H9 (cell line): ENCODE results near the gene CAND2. TPM values are rescaled to one million over a fixed set of nuclear protein-coding genes. Genes with fewer than 3 reads are reported as not detected.

Source experiments
- DNase-seq: peaks from one replicate; pipeline ENCODE4 v3.0.0-alpha.2; 2017
- H2AFZ ChIP-seq: one replicate; pipeline ENCODE4 v1.6.1; 2013; ENCODE audit warnings: mild to moderate bottlenecking, low read length, control low read depth, moderate library complexity
- H2AK5ac ChIP-seq: 2 replicates; pipeline ENCODE4 v1.6.1; 2013; ENCODE audit warnings: low read length, control low read depth, mixed read lengths; ENCODE audit not compliant: insufficient read length
- H2BK120ac ChIP-seq: one replicate; pipeline ENCODE4 v1.6.1; 2013; ENCODE audit warnings: low read depth, mild to moderate bottlenecking, low read length, control low read depth, inconsistent platforms; ENCODE audit not compliant: poor library complexity, severe bottlenecking
- H2BK12ac ChIP-seq: 2 replicates; pipeline ENCODE4 v1.6.1; 2013; ENCODE audit warnings: low read length, control low read depth, mixed read lengths, low read depth; ENCODE audit not compliant: insufficient read length
- H2BK15ac ChIP-seq: 2 replicates; pipeline ENCODE4 v1.6.1; 2013; ENCODE audit warnings: low read depth, low read length, control low read depth
- H2BK20ac ChIP-seq: one replicate; pipeline ENCODE4 v1.6.1; 2013; ENCODE audit warnings: low read depth, mild to moderate bottlenecking, low read length, control low read depth, inconsistent platforms; ENCODE audit not compliant: poor library complexity, severe bottlenecking
- H2BK5ac ChIP-seq: 2 replicates; pipeline ENCODE4 v1.6.1; 2013; ENCODE audit warnings: low read length, control low read depth, mixed read lengths; ENCODE audit not compliant: insufficient read length
- H3K14ac ChIP-seq: 2 replicates; pipeline ENCODE4 v1.6.1; 2013; ENCODE audit warnings: low read length, control low read depth; ENCODE audit not compliant: insufficient read depth
- H3K18ac ChIP-seq: 2 replicates; pipeline ENCODE4 v1.6.1; 2013; ENCODE audit warnings: low read depth, mild to moderate bottlenecking, mixed read lengths, low read length, control low read depth; ENCODE audit not compliant: insufficient read length
- H3K23ac ChIP-seq: 2 replicates; pipeline ENCODE4 v1.6.1; 2013; ENCODE audit warnings: low read length, control low read depth, mixed read lengths, low read depth; ENCODE audit not compliant: insufficient read length
- H3K23me2 ChIP-seq: 2 replicates; pipeline ENCODE4 v1.6.1; 2013; ENCODE audit warnings: low read depth, mild to moderate bottlenecking, mixed read lengths, low read length, control low read depth; ENCODE audit not compliant: insufficient read length, poor library complexity, severe bottlenecking
- H3K27ac ChIP-seq: 2 replicates; pipeline ENCODE4 v1.5.1; 2013; ENCODE audit warnings: low read length, control low read depth, mixed read lengths, low read depth; ENCODE audit not compliant: insufficient read length
- H3K27me3 ChIP-seq: 2 replicates; pipeline ENCODE4 v1.6.1; 2013; ENCODE audit warnings: low read length, control low read depth, inconsistent platforms; ENCODE audit not compliant: insufficient read depth
- H3K4ac ChIP-seq: 2 replicates; pipeline ENCODE4 v1.6.1; 2013; ENCODE audit warnings: low read depth, mild to moderate bottlenecking, control low read depth, inconsistent platforms, low read length, moderate library complexity
- H3K4me1 ChIP-seq: 2 replicates; pipeline ENCODE4 v1.6.1; 2013; ENCODE audit warnings: low read length, control low read depth, inconsistent platforms; ENCODE audit not compliant: insufficient read depth
- H3K4me2 ChIP-seq: 2 replicates; pipeline ENCODE4 v1.6.1; 2013; ENCODE audit warnings: low read length, control low read depth, mixed read lengths; ENCODE audit not compliant: insufficient read length, insufficient read depth
- H3K56ac ChIP-seq: 2 replicates; pipeline ENCODE4 v1.6.1; 2013; ENCODE audit warnings: low read depth, mild to moderate bottlenecking, mixed read lengths, low read length, control low read depth; ENCODE audit not compliant: insufficient read length
- H3K79me1 ChIP-seq: 2 replicates; pipeline ENCODE4 v1.6.1; 2013; ENCODE audit warnings: low read depth, mild to moderate bottlenecking, moderate library complexity, low read length, control low read depth, inconsistent platforms; ENCODE audit not compliant: insufficient read depth, poor library complexity, severe bottlenecking
- H3K79me2 ChIP-seq: 2 replicates; pipeline ENCODE4 v1.6.1; 2013; ENCODE audit warnings: low read length, control low read depth, inconsistent platforms; ENCODE audit not compliant: insufficient read depth
- H3K9ac ChIP-seq: 2 replicates; pipeline ENCODE4 v1.6.1; 2013; ENCODE audit warnings: low read length, control low read depth, mixed read lengths; ENCODE audit not compliant: insufficient read length; ENCODE audit errors: extremely low read depth
- H3K9me3 ChIP-seq: one replicate; pipeline ENCODE4 v1.6.1; 2013; ENCODE audit warnings: low read depth, low read length, inconsistent platforms; ENCODE audit not compliant: control insufficient read depth
- H3T11ph ChIP-seq: one replicate; pipeline ENCODE4 v1.6.1; 2013; ENCODE audit warnings: mild to moderate bottlenecking, low read length, control low read depth, inconsistent platforms
- H4K20me1 ChIP-seq: one replicate; pipeline ENCODE4 v1.6.1; 2013; ENCODE audit not compliant: control insufficient read depth, insufficient read length, insufficient read depth
- H4K5ac ChIP-seq: 2 replicates; pipeline ENCODE4 v1.6.1; 2013; ENCODE audit warnings: low read depth, mild to moderate bottlenecking, mixed read lengths, low read length, control low read depth; ENCODE audit not compliant: insufficient read length
- H4K8ac ChIP-seq: replicated peaks from 2 replicates; pipeline ENCODE4 v1.6.1; 2013; ENCODE audit warnings: low read length, control low read depth, mixed read lengths, low read depth; ENCODE audit not compliant: insufficient read length
- H4K91ac ChIP-seq: 2 replicates; pipeline ENCODE4 v1.6.1; 2013; ENCODE audit warnings: low read depth, mild to moderate bottlenecking, moderate library complexity, mixed read lengths, low read length, control low read depth; ENCODE audit not compliant: insufficient read length
- H3K27ac Mint-ChIP-seq, 3 experiments: 2 replicates in 2 of 3; 3 replicates in 1 of 3; pipeline ENCODE4 v1.8.0; 2020 to 2021; ENCODE audit warnings: mixed read lengths in 3 of 3, mild to moderate bottlenecking in 1 of 3, moderate library complexity in 1 of 3
- H3K27me3 Mint-ChIP-seq: 2 replicates; pipeline ENCODE4 v1.8.0; 2021; ENCODE audit warnings: low read depth, mild to moderate bottlenecking, moderate library complexity, mixed read lengths
- H3K36me3 Mint-ChIP-seq, 3 experiments: 2 replicates in 2 of 3; 3 replicates in 1 of 3; pipeline ENCODE4 v1.8.0; 2020 to 2021; ENCODE audit warnings: low read depth in 3 of 3, mixed read lengths in 3 of 3; ENCODE audit not compliant: insufficient read depth in 1 of 3
- H3K4me1 Mint-ChIP-seq, 2 experiments: 2 replicates each; pipeline ENCODE4 v1.8.0; 2020; ENCODE audit warnings: mixed read lengths in 2 of 2
- H3K4me3 Mint-ChIP-seq, 2 experiments: 2 replicates in 1 of 2; 3 replicates in 1 of 2; pipeline ENCODE4 v1.8.0; 2020 to 2021; ENCODE audit warnings: mild to moderate bottlenecking in 2 of 2, mixed read lengths in 2 of 2, moderate library complexity in 1 of 2
- H3K9me3 Mint-ChIP-seq, 2 experiments: 2 replicates in 1 of 2; 3 replicates in 1 of 2; pipeline ENCODE4 v1.8.0; 2020; ENCODE audit warnings: mild to moderate bottlenecking in 2 of 2, mixed read lengths in 2 of 2, moderate library complexity in 1 of 2
- WGBS: extraction: QIAGEN DNeasy Blood & Tissue Kit; methylation state at CpG from one replicate; pipeline ENCODE4 v1.1.7; 2013; ENCODE audit warnings: missing lambda C conversion rate, low lambda C conversion rate, mixed read lengths; ENCODE audit not compliant: insufficient read length; ENCODE audit errors: extremely low coverage; 5-methylcytosine and 5-hydroxymethylcytosine counted together
- total RNA-seq: library from RNA; stranded (reverse); gene quantifications from 2 replicates; pipeline ENCODE4 v1.2.1, GENCODE V29; 2021
- TF ChIP-seq, protein P1 (sequence below): fragments of 200-600 bp; sonication (generic); conservative IDR thresholded peaks from 3 replicates; pipeline ENCODE4 v1.8.0; 2021; ENCODE audit warnings: antibody characterized with exemption, mild to moderate bottlenecking

The CAND2 gene
- total RNA-seq, 1 experiment from 2014 or later: 10.7 TPM

DNA sequence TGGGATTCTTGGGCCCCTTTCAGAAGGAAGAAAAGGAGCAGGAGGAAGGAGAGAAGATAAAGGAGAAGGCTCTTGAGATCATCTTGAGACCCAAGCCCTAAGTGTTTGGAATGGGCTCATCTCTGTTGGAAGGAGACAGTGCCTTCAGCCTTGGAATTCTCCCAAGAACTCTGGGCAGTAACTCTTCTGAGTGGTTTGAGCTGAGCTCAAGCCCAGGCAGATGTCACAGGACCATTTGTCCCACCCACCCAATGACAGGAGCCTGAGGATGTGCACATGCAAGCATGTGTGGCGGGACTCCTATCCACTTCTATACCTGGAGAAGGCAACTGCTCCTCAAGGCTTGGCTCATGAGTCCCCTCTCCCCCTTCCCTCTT, 22.8 kb upstream of the CAND2 start:
- peaks cover 0 to 2% of the 10 kb centered on the region in 2 experiments; a peak in 2 of 4 replicates for H3K4me1 Mint-ChIP-seq
- WGBS: no CpG with 5 or more reads among the region's 1 CpG
- no peak overlapping the region for H4K91ac ChIP-seq

More for the DNA sequence above, 22.8 kb upstream of the CAND2 start:
- H3K27ac ChIP-seq: no peak overlapping the region
- no peak overlapping the region for H2BK120ac ChIP-seq
- H4K8ac ChIP-seq: no peak overlapping the region
- no peak overlapping the region for H3K9ac ChIP-seq
- H2AFZ ChIP-seq: no peak overlapping the region
- no peaks in the 10 kb centered on the region for H3K36me3 Mint-ChIP-seq
- no peak overlapping the region for H4K5ac ChIP-seq
- H3K4me1 ChIP-seq: no peaks in the 10 kb centered on the region
- H2BK5ac ChIP-seq: no peak overlapping the region
- H3K4ac ChIP-seq: no peak overlapping the region
- no peaks in the 10 kb centered on the region; the same call in 1 of the 2 replicates for H3K27me3 ChIP-seq
- H3K27ac Mint-ChIP-seq: no peak overlapping the region
- no peak overlapping the region for H2BK20ac ChIP-seq
- H3K9me3 Mint-ChIP-seq: peaks cover 0 to 3% of the 10 kb centered on the region in 2 experiments; a peak in 1 of 5 replicates
- DNase-seq: no peak
- H3K23ac ChIP-seq: no peak overlapping the region
- no peaks in the 10 kb centered on the region for H3K9me3 ChIP-seq
- no peaks in the 10 kb centered on the region for H3K79me2 ChIP-seq
- H3K27me3 Mint-ChIP-seq: peaks cover 13% of the 10 kb centered on the region; the same call in 1 of the 2 replicates
- no peaks in the 10 kb centered on the region for H4K20me1 ChIP-seq
- H3K23me2 ChIP-seq: no peaks in the 10 kb centered on the region
- no peak overlapping the region for H3T11ph ChIP-seq
- no peak overlapping the region for H2BK12ac ChIP-seq
- no peaks in the 10 kb centered on the region for H3K79me1 ChIP-seq
- H3K4me3 Mint-ChIP-seq: no peak overlapping the region
- no peak overlapping the region for H3K14ac ChIP-seq
- H3K4me2 ChIP-seq: no peak overlapping the region
- H3K18ac ChIP-seq: no peak overlapping the region
- H3K56ac ChIP-seq: no peak overlapping the region
- H2AK5ac ChIP-seq: no peak overlapping the region
- TF ChIP-seq, protein P1, sequence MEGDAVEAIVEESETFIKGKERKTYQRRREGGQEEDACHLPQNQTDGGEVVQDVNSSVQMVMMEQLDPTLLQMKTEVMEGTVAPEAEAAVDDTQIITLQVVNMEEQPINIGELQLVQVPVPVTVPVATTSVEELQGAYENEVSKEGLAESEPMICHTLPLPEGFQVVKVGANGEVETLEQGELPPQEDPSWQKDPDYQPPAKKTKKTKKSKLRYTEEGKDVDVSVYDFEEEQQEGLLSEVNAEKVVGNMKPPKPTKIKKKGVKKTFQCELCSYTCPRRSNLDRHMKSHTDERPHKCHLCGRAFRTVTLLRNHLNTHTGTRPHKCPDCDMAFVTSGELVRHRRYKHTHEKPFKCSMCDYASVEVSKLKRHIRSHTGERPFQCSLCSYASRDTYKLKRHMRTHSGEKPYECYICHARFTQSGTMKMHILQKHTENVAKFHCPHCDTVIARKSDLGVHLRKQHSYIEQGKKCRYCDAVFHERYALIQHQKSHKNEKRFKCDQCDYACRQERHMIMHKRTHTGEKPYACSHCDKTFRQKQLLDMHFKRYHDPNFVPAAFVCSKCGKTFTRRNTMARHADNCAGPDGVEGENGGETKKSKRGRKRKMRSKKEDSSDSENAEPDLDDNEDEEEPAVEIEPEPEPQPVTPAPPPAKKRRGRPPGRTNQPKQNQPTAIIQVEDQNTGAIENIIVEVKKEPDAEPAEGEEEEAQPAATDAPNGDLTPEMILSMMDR: no peak
- H2BK15ac ChIP-seq: no peak overlapping the region
